Endothelial cell (in vitro differentiated cells): ENCODE measurements around the gene ARAP2. TPM values are rescaled to one million over a fixed set of nuclear protein-coding genes. Genes with fewer than 3 reads are reported as not detected.

Experiments
- DNase-seq: peaks from one replicate; pipeline ENCODE4 v3.0.0; 2021; ENCODE audit warnings: low spot score
- H3K27ac Mint-ChIP-seq: one replicate; pipeline ENCODE4 v1.8.0; 2021; ENCODE audit warnings: mixed read lengths, inconsistent platforms; ENCODE audit not compliant: unreplicated experiment
- H3K27me3 Mint-ChIP-seq: one replicate; pipeline ENCODE4 v1.8.0; 2021; ENCODE audit warnings: mild to moderate bottlenecking, moderate library complexity, mixed read lengths, inconsistent platforms; ENCODE audit not compliant: unreplicated experiment
- H3K36me3 Mint-ChIP-seq: one replicate; pipeline ENCODE4 v1.8.0; 2021; ENCODE audit warnings: mild to moderate bottlenecking, low read depth, mixed read lengths, inconsistent platforms; ENCODE audit not compliant: unreplicated experiment
- H3K4me1 Mint-ChIP-seq: one replicate; pipeline ENCODE4 v1.8.0; 2021; ENCODE audit warnings: mild to moderate bottlenecking, mixed read lengths, inconsistent platforms; ENCODE audit not compliant: unreplicated experiment
- H3K4me3 Mint-ChIP-seq: one replicate; pipeline ENCODE4 v1.8.0; 2021; ENCODE audit warnings: mild to moderate bottlenecking, mixed read lengths, inconsistent platforms; ENCODE audit not compliant: unreplicated experiment
- H3K9me3 Mint-ChIP-seq: one replicate; pipeline ENCODE4 v1.8.0; 2021; ENCODE audit warnings: mixed read lengths, inconsistent platforms; ENCODE audit not compliant: unreplicated experiment
- CTCF ChIP-seq: fragments of 200-600 bp; sonication (generic); IDR thresholded peaks from one replicate; pipeline ENCODE4 v1.5.0; 2021; ENCODE audit warnings: antibody characterized with exemption; ENCODE audit not compliant: unreplicated experiment
- total RNA-seq: library from RNA; stranded (reverse); fragmentation: NEBNext Ultra II Directional; extraction: Animal tissue kit (Norgen Biotek cat#: 25700); gene quantifications from one replicate; pipeline ENCODE4 v1.2.1, GENCODE V29; 2021; ENCODE audit not compliant: unreplicated experiment

Gene ARAP2
- total RNA-seq, 1 donor from 2014 or later: 20.1 TPM

GRCh38 chr4:36027203-36027602 is 217.1 kb downstream of the ARAP2 start:
- Mint-ChIP-seq H3K4me3 (no peak overlapping the region), H3K4me1 (peaks cover 3% of the 10 kb centered on the region), H3K27me3 (no peaks in the 10 kb centered on the region), H3K27ac (no peak overlapping the region), H3K36me3 (no peaks in the 10 kb centered on the region), H3K9me3 (no peaks in the 10 kb centered on the region)
- no peak for TF ChIP-seq CTCF
- DNase-seq: no peak

GRCh38 chr4:36026348-36026880 is 217.9 kb downstream of the ARAP2 start:
- DNase-seq: no peak
- Mint-ChIP-seq H3K36me3 (no peaks in the 10 kb centered on the region), H3K9me3 (no peaks in the 10 kb centered on the region), H3K4me3 (no peak overlapping the region), H3K27me3 (no peaks in the 10 kb centered on the region), H3K27ac (no peak overlapping the region), H3K4me1 (peaks cover 3% of the 10 kb centered on the region)
- no peak for TF ChIP-seq CTCF

GRCh38 chr4:36024901-36025660 is 219.2 kb downstream of the ARAP2 start:
- no peak overlapping the region for H3K4me3 Mint-ChIP-seq
- no peak overlapping the region for H3K27ac Mint-ChIP-seq
- peaks cover 3% of the 10 kb centered on the region for H3K4me1 Mint-ChIP-seq
- no peaks in the 10 kb centered on the region for H3K27me3 Mint-ChIP-seq
- no peaks in the 10 kb centered on the region for H3K36me3 Mint-ChIP-seq
- DNase-seq: no peak
- TF ChIP-seq CTCF: no peak
- H3K9me3 Mint-ChIP-seq: no peaks in the 10 kb centered on the region

GRCh38 chr4:36020351-36020750 is 224.0 kb downstream of the ARAP2 start:
- H3K27ac Mint-ChIP-seq: no peak overlapping the region
- H3K27me3 Mint-ChIP-seq: no peaks in the 10 kb centered on the region
- H3K36me3 Mint-ChIP-seq: no peaks in the 10 kb centered on the region
- no peak for DNase-seq
- no peak for TF ChIP-seq CTCF
- H3K9me3 Mint-ChIP-seq: no peaks in the 10 kb centered on the region
- H3K4me3 Mint-ChIP-seq: no peak overlapping the region
- H3K4me1 Mint-ChIP-seq: no peaks in the 10 kb centered on the region

Other genes starting within 250 kb of the ARAP2 start
- gene DTHD1, start 37.1 kb upstream of the ARAP2 start, total RNA-seq: not detected